Activated CD8-positive, alpha-beta memory T cell treated with anti-CD3 and anti-CD28 coated beads, Interleukin-2, amount 50 U/mL, for 1 hour (primary cell): ENCODE measurements around the gene TMEM200A.

Experiments
- DNase-seq: peaks from one replicate; pipeline ENCODE4 v3.0.0-alpha.2; 2020; ENCODE audit errors: extremely low read depth

The TMEM200A gene

DNA sequence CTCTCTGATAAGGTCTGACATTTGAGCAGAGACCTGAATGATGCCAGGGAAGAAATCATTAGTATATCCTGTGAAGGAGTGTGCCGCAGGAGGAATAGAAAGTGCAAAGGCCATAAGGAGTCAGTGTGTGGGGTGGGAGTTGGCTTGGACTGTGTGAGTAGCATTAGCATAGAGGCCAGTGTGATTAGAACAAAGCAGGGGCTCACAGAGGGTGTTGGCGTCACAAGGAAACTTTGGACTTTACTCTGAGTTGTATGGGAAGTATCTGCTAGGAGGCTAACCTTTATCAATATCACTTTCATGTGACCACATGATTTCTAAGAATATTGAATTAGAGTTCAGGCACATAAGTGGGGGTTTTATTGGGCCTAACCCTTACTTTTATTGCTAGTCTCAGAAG, 12.1 kb downstream of the TMEM200A start:
- DNase-seq = no peak

DNA sequence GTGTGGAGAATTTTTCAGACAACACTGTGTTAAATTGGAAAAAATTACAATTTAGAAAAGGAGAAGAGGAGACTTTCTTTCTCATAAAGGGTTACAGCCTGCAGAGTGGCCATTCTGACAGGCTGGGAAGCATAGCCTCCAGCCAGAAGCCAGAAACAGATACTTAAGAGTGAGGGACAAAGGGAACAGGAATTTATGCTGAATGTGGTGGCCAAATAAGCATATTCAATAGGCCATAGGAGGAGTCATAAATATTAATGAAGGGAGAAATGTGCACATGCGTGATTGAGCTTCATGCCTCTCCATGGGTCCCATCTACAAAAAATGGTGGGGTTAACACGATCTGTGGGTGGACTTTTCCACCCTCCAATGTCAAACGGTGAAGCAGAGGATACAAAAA, 13.4 kb downstream of the TMEM200A start:
- no peak for DNase-seq

DNA sequence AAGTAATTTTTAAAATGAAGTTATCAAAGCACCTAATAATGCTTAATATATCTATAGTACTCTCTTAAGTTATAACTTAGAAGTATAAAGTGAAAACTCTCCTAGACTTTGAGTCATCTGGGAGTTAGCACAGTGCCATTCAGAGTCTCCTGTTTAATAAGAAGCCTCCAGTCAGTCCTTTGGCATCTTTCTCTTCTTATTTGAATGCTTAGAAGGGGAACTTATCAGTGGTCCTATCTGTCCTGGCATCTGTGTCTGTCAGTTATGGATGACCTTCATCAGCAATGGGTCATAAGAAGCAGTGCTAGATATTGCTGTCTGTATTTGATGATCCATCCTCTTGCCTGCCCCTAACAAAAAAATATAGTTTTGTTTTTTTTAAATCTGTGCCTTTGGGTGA, 15.2 kb downstream of the TMEM200A start:
- DNase-seq = no peak

DNA sequence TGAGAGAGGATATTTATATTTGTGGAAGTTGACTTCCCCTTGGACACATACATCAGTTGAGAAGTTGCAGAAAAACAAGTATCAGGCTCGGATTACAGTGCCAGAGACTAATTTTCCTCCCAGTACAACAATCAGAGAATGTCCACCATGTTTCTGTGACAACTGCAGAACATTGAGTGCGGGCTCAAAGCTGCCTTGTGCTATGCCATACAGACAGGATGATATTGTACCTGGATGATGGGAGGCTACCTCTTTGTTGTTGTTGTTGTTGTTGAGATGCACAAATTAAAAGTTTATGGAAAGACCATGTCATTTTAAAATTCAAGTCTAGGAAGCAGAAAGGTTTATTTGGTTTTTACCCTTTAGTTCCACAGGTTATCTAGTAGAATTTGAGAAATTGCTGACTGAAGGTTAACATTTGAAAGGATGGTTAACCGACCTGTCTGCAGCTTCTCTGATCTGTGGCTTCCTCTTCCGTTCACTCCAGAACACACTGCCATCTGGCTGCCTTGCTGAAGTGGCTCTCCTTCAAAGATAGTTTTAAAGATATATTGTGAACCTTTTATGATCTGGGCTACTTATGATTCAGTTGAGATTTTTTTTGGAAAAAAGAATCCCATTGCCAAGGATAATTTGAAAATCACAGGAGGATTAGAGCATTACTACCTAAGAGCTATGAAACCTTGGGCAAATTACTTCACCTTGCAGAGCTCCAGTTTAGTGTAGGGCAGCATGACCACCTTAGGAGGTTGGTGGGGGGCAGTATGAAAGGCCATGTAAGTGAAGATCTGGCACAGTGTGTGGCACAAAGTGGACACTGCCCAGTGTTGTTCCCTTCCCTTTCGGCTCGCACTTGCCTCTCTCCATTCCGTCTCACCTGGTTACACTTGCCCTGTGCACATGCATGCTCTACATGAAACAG, 15.9 kb downstream of the TMEM200A start:
- DNase-seq = no peak

DNA sequence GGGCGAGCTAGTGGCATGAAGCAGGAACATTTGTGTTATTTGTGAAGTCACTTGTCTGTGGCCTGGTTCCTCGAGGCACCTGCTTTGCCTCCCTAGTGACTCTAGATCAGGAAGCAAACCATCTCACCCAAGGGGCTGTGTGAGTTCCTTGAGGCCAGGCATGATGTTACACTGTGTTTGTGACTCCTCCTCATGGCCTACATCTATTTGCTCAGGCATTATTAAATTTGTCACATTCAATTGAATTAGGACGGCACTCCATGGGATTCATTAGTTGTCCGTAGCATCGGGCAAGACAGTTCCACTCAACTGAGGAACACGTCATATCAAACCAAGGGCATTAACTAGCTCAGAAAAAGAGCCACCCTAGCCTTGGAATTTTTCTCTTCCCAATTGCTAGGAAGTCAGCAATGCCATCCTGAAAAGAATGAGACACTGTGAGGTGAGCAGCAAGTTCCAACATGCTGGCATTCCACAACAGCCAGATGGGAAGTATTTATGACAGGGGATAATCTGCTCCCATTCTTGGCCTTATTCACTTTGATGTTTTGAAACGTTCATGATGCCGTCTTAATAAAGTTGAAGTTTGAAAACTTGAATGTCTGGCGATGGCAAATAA, 17.2 kb downstream of the TMEM200A start:
- DNase-seq = no peak

DNA sequence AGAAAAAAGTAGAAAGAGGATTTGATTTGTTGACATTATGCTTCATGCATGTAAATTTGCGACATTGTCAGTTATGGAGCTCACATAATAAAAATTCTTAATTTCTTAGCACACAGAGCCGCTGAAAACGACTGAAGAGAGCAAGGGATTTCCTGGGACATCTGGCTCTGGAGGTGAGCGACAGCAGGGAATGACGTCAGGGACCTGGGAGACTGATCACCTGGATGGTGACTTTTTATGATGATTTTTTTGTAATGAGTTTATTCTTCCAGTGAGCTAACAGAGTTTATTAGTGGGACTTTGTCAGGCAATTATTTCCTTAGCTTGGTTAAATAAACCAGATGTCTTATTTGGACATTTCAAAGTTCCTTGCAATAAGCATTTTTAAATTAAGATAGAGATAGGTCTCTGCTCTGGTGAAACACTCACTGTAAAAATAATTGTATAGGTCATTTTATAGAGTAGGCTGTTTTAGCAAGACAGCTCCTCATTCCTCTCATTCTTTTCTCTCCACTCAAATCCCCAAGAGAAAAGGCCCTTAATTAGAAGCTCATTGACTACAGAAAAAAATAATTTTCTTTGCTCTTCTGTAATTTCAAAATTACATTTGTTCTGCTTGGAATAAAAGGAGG, 19.4 kb downstream of the TMEM200A start:
- no peak for DNase-seq

DNA sequence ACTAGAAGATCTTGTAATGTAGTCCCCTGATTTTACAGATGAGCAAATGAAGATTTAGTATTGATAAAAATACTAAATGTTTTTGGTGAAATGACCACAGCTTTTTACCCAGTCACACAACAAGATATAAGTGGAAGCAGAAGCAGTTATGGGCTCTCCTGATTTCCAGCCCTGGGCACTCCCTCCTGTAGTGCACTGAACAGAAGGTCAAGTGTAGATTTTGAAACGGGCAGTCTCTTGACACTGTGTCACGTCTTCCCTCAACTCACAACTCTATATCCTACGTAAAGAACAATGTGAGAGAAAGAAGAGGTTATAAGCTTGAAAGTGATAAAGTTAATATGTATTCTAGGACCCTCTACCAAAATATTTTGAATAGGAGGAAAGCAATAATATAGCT, 23.3 kb downstream of the TMEM200A start:
- DNase-seq = no peak

DNA sequence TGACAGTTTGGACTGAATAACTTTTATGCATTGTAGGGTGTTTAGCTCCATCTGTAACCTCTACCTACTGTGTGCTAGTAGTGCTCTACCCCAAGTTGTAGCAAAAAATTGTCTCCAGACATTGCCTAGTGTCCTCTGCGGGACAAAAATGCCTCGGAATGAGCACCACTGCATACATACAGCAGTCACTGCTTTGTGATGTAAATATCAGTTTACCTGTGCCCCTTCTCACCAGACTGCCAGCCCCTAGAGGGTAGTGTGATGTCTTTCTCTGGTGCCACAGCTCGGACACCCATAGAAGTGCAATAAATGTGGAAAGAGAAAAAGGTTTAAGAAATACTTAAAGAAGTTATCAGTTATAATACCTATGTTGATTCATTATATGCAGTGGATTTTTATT, 25.1 kb downstream of the TMEM200A start:
- no peak for DNase-seq

DNA sequence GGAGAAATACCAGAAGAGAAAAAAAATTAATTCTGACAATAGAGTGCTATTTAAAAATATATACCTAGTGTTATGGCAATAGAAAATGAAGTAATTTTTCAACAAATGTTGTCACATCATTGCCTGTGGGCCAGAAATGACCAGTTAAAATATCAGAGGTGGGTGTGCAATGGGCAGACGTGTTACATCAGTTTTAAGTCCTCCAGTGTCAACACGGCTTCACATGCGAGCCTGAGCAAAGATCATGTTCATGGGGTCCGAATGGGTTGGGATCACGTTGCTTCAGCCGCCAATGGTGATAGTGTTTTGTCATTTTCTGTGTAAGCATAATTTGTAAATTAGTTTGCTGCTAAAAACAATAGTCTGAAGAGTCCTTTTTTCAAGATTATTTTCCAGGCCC, 27.5 kb downstream of the TMEM200A start:
- DNase-seq = no peak

DNA sequence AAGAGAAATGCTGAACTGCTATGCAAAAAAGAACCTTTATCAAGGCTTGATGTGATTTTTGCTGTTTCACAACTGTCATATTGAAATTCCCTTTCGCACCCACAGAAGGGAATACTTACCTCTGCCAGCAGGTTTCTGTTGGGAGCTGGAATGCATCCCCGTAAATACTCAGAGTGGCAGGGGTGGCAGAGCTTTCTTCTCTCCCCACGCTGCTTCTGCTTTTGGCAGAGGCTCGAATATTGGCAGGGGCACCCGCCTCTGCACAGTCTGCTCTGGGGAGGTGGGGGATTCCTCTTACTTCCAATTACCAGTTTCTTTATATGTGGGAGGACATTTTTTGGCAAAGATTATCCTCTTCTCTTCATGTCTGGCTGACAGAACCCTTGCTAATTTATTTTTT, 28.4 kb downstream of the TMEM200A start:
- DNase-seq = no peak

DNA sequence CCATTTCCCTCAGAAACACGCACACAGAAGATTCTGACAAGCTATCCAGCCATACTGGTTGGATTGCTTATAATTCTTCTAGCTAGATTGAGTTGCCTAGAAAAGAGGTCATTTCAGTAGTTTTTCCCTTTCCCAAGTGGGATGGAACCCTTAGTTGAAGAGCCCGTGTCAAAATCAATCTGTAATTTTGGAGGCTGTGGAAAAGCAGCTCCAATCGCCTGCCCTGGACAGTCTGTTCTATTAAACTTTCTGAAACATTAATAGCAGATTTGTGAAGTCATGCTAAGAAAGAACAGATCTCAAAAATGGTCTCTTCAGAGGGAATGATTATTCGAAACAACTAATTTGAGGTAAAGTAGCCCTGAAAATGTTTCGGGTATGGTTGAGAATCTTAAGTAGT, 29.3 kb downstream of the TMEM200A start:
- DNase-seq = no peak

DNA sequence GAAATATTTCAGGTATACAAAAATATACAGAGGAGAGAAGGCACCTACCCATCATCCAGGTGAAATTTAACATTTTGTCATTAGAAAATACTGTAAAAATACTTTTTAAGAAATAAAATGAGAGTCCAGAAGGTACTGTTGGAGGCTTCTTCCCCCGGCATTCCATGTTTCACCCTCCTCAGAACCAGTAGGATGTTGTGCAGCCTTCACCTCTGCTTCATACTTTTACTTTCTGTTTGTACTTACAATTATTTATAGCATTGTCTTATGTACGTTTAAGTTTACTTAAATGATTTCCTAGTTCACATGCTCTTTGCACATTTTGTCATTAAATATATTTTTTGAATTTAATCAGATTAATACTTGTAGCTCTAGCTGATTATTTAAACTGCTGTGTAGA, 30.9 kb downstream of the TMEM200A start:
- no peak for DNase-seq

DNA sequence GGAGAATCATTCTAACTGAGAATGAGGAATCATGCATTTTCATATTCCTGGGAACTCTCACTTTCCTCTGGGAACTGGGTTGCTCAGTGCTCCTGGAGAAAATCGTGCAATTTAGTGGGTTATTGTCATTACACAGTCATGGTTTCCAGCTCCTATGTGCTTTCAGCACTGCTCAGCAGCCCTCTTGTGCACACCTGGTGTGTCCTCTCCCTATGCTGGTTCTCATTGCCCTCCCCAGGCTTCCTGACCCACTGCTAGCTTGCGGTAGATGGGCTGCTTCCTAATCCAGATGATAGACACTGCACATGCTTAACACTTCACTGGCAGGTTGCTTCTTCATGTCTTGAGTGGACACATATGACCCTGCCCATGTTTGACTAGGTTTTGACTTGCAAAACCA, 39.7 kb downstream of the TMEM200A start:
- no peak for DNase-seq

DNA sequence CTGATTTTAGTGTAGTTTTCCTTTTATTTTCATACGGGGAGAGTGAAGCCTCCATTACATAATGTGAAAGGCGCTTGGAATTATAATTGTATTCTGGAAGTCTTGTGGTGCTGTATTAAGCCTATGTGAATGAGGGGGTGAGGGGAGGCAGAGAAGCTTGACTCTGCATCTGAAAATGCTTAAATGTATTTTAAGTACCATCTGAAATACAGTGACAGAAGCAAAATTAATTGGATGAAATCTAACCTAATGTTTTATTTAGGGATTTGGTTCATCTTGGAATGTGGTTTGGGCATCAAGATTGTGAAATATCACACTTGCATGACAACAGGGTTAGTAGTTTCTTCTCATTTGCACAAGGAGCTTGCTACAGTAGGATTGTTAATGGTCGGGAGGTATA, 41.2 kb downstream of the TMEM200A start:
- DNase-seq = no peak

DNA sequence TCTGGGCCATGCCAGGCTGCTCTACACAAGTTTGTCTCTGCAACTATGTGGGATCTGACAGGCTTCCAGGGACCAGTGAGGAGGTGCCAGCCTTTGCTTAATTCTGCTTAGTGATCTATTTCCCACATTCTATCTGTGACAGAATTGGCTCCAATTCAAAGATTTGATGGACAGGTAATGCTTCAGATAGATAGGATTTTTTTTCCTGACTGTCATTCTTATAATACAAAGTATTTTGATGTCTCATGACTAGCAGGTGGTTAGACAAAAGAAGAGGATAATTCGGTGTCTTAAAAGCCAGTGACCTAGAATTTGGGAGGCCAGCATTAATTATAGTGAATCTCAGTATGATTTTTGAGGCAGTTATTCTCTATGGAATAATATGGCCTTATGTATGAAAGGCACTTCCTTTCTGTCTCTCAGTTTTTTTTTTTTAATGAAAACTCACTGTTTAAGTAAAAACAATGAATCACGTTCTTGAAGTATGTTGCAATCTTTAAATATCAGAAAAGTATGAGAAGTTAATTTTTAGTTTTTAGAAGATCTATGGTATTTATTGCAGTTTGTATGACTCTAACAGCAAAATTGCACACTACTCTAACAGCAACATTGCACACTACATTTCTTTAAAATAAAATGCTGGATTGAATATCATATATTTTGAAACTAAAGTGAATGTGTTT, 43.7 kb downstream of the TMEM200A start:
- no peak for DNase-seq

DNA sequence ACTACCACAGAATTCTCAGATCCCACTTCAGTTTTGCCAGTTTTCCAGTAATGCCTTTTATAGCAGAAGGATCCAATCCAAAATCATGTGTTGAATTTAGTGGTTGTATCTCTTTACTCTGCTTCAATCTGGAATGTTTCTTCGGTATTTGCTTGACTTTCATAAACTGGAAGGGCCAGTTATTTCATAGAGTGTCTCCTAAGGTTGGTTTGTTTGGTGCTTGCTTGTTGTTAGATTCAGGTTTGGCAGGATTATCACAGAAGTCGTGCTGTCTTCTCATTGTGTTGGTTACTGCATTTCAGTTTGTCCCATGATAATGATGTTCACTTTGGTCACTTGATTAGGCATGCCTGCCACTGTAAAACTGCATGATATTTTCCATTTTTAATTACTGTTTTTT, 45.7 kb downstream of the TMEM200A start:
- DNase-seq = no peak

DNA sequence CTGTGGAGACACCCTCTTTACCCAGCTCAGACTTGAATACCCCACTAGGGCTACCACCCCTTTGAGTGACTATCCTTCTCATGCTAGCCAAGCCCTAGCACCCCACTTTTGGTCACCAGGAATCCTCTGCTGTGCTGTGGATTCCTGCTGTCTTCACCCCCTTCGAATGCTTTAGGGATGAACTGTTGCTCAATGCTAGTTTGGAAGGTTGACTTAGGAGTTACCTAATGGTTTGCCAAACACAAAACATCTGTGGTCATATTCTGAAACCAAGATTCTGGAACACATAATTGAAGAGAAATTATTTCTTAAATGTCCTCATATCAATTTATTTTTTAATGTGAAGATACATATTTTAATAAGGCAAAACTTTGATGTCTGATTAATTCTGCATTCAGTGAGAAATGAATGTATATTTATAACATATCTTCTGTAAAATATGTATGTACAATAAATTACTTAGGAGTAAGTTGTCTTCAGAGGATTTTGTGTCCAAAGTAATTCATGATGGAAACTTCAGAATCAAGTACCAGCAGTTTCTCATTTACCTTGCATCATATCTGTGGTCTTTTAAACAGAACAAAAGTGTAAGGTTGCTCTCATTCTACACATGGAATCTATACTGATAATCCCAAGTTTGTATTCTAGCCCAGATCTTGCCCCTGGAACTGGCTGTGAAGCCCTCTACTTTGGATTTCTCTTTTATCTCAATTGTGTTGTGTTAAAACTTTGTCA, 46.9 kb downstream of the TMEM200A start:
- no peak for DNase-seq

DNA sequence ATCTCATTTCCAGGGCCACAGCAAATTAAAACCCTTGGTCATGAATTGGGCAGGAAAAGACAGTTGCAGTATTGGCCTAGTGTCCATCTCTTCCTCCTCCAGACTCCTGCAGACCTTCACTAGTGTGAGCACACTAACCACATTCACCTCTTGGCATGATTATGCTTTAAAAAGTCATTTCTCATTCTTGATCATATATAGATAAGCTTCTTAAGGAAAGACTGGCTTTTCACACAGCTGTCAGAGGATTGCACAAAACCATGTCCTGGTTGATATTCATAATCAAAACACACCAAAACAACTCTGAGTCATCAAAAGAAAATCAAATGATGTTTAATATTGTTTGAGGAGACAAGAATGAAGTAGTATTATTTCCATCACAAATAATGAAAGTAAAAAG, 52.1 kb downstream of the TMEM200A start:
- no peak for DNase-seq

DNA sequence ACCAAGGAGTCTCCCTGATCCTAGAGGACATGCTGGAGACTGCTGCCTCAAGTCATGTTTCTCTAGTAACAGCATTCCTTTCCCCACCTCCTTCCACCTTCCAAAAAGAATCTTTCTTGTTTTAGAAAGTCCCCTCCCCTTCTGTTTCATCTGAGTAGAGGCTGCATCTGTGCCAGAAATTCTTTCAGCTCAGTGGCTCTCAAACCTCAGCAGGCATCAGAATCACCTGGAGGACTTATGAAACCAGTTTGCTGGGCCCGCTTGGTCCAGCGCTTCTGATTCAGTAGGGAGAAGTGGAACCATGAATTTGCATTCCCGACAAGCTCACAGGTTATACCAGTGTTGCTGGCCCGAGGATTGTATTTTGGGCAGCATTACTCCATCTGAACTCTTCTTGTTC, 55.1 kb downstream of the TMEM200A start:
- no peak for DNase-seq

DNA sequence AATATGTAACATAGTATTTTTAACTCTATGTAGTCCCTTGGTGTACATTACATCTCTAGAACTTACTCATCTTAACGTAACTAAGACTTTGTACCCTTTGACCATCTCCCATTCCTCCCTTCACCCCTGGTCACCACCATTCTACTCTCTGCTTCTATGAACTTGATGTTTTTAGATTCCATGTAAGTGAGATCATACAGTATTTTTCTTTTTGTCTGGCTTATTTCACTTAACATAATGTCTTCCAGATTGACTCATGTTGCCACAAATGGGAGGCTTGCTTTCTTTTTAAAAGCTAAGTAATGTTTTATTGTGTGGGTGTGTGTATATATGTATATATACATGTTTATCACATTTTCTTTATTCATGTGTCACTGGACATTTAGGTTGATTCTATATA, 55.8 kb downstream of the TMEM200A start:
- no peak for DNase-seq

DNA sequence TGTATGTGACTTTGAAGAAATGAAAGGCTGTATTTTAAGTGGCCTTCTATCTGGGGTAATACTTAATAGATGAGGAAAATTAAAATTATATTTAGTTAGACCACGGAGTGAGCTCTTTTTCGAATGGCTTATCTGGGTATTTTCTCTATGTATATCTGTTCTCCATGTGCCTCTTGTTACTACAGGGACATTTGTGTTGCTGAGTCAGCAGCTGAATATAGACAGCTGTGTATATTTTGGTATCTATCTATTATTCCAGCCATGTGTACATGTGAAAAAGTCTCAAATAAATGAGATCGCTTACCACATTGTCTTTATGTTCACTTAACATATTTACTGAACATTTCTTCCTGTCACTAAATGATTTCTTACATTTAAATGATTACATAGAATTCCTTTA, 57.2 kb downstream of the TMEM200A start:
- no peak for DNase-seq

DNA sequence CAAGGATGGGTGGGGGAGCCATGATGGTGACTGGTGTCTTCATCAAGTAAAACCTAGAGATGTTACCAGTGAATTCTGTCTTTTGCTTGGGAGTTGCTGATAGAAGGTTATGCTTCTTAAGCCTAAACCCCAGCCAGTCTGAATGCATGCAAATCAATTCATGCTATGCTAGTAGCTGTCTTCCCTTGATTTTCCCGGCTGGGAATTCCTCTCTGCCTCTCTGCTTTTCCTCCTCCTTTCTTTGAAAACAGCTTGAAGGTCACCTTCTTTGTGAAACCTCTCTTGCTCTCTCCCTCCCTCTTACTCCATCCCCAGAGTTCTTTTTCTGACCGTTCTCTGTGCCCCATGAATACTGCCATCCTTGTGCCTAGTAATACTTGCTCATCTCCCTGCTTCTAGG, 58.9 kb downstream of the TMEM200A start:
- no peak for DNase-seq
